Activated CD8-positive, alpha-beta memory T cell treated with anti-CD3 and anti-CD28 coated beads, Interleukin-2, amount 50 U/mL, for 48 hours (primary cell): ENCODE measurements around the gene MYO9A.
"Not testable (repeated sequence)": the region's sequence is repeated elsewhere in the genome, so short reads cannot be mapped to it uniquely, and the experiment has no call there.

Experiments used
- DNase-seq: peaks from one replicate; pipeline ENCODE4 v3.0.0-alpha.2; 2020

Gene MYO9A

DNA sequence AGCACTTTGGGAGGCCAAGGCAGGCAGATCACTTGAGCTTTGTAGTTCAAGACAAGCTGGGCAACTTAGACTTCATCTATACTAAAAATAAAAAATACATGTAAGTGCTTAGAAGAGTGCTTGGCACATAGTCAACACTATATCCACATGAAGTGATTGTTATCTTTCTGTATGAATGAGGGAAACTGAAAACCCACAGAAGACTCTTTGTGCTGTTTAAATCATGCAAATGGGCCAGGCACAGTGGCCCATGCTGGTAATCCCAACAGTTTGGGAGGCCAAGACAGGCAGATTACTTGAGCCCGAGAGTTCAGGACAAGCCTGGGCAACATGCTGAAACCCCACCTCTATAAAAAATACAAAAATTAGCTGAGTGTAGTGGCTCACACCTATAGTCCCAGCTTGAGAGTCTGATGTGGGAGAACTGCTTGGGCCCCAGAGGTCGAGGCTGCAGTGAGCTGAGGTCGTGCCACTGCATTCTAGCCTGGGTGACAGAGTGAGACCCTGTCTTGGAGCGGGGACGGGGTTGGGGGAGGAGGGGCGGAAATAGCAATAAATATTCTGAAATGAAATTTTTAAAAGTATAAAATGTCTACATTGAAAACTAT lies 177.9 kb downstream of the MYO9A start:
- no peak for DNase-seq

DNA sequence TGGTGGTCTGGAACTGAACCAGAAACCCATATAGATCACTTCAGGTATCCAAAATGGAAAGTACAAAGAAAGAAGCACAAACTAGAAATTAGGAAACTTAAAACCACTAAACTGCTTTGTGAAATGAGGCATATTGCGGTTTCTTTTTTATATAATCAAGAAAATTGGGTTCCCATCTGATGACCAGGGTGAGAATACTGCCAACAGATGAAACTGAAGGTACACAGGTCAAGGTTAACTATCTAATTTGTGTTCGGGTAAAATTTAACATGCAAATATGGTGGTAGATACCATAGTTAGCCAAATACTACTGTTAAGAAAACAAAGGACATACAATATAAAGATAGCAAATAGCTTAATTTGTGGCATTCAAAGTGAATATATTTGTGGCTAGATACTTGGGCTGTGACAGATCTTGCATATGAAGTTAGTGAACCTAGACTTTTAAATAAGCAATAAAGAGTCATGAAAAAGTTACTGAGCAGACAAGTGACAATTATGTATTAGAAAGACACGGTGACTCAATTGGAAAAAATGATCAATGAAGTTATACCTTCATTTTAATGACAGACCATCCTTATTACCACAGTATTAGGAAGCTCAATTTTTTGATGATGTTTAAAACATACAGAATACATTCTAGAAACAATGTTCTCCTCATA lies 180.2 kb downstream of the MYO9A start:
- DNase-seq, result no peak

DNA sequence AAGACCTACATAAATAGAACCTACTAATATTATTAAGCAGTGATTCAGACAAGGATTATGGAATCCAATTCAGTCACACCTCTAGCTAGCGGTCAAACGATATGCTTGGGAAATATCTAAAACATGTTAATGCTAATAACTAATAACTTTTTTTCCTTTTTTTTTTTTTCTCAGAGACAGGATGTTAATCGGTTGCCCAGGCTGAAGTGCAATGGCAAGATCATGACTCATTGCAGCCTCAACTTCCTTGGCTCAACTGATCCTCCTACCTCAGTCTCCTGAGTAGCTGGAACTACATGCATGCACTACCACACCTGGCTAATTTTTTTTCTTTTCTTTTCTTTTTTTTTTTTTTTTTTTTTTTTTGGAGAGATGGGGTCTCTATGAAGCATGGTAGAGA lies 183.5 kb downstream of the MYO9A start:
- DNase-seq, result no peak

DNA sequence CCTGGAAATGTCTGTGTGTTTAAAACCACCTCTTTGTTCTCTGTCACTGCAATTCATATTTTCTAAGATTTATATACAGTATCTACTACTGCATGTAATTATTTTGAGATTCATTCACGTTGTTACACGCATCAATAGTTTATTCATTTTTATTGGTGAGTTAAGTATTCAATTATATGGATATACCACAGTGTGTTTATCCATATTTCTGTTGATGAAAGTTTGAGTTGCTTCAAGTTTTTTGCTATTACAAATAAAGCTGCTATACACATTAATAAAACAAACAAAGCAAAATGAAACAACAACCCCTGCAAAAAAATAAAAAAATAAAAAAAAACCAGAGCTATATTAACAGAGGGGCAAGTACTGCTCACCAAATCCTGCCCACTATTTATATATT lies 185.3 kb downstream of the MYO9A start:
- DNase-seq, result no peak

GRCh38 chr15:71931261-71931660 lies 186.7 kb downstream of the MYO9A start:
- DNase-seq, result no peak

- DNase-seq, result no peak
Measured at GRCh38 chr15:71925145-71925544, 192.8 kb downstream of the MYO9A start.

DNA sequence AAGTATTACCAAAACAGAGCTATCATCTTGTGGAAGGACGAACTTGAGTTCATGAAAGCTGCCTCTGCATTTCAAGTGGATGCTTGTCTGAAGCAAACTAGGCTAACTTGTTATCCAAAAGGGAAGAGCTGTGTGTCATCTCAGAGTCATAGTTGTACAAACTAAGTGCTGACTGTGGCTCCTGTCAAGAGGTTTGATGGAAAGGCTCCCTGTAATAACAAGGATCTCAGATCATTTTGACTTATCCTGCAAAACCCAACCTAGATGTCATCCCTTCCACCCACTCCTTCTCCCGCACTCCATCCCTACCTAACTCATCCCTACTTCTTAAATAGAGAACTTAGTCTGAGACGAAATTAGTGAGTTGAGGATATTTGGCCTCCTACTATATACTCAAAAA lies 196.8 kb downstream of the MYO9A start:
- no peak for DNase-seq

DNA sequence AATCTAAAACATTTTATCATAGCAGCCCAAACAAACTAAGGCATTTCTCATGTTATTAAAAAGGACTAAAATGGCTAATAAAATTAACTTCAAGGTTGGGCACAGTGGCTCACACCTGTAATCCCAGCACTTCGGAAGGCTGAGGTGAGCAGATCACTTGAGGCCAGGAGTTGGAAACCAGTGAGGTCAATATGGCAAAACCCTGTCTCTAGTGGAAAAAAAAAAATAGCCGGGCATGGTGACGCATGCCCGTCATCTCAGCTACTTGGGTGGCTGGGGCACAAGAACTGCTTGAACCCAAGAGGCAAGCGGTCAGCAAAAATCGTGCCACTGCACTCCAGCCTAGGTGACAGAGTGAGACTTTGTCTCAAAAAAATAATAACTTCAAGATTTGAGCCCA lies 197.4 kb downstream of the MYO9A start:
- no peak for DNase-seq

GRCh38 chr15:71916834-71917233 lies 201.1 kb downstream of the MYO9A start:
- no peak for DNase-seq

DNA sequence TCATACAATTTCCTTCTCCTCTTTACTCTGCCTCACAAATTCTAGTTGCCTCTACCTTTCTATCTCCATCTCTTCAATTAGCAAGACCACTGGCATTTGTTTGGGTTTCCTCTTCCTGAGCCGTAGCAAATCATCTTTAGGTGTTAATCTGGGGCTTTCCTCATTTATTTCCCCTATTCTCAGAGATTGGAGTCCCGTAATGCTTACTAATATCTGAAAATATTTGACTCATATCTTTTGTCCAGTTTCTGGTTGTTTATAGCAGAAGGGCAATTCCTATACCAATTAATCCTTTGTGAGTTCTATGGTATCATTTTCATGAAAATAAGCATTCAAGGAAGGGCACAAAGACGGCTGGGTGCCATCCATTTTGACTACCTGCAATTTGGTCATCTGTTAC lies 203.9 kb downstream of the MYO9A start:
- no peak for DNase-seq

- no peak for DNase-seq
Measured at GRCh38 chr15:71899674-71900073, 218.3 kb downstream of the MYO9A start.

DNA sequence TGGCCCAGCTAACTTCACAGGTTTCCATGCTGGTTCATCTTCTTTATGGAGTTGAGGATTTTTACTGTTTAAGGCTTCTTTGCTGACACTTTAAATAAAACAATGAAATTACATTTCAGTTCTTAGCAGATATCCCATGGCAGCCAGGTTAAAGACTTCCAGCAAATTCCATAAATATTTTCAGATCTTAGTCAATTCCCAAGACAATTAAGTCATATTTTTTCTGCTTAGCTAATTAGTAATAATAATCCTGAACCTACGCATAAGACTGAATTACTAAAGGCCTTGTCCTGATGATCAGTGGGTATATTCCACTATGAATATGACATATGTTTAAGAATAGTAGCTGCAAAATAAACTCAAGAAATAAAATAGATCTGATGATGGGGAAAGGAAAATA lies 224.3 kb downstream of the MYO9A start:
- no peak for DNase-seq

- no peak for DNase-seq
Measured at GRCh38 chr15:71892335-71892734, 225.6 kb downstream of the MYO9A start.

- DNase-seq, result no peak
Measured at GRCh38 chr15:71891026-71891425, 226.9 kb downstream of the MYO9A start.

GRCh38 chr15:71889947-71890346 lies 228.0 kb downstream of the MYO9A start:
- DNase-seq, result no peak

- no peak for DNase-seq
Measured at GRCh38 chr15:71889385-71889784, 228.6 kb downstream of the MYO9A start.

DNA sequence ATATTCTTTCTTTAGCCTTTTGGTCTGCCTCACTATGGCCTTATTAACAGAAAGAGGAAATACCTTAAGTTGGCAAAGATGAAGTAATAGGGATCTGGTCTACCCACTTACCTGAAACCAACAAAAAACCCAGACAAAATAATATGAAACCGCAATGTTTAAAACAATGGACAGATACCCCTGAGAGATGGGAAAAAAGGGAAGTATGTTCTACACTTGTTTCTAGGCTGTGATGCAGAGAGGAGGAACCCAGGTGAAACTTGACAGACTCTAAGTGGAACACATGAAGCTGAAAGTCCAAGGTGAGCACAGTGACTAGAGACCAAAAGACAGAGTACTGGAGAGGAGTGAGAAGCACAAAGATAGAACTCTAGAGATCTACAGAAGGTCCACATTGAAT lies 229.2 kb downstream of the MYO9A start:
- DNase-seq, result no peak

- no peak for DNase-seq
Measured at GRCh38 chr15:71885390-71885789, 232.6 kb downstream of the MYO9A start.

DNA sequence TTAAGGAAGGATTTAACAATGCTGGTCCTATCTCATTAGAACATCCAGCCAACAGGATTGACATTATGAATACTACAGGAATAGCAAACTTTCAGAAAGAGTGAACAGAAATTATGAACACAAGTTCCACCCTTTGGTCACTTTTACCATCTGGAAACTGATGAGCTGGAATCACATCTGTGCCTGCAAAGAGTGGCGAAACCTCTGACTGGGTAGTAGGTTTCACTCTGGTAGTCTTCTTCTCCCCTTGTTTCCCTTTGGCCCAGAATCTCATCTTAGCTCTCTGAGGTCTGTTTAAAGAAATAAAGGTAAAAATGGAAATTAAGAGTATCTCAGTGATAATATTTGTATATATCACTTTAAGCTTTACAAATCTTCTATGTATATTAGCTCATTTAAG lies 234.5 kb downstream of the MYO9A start:
- DNase-seq, result no peak

DNA sequence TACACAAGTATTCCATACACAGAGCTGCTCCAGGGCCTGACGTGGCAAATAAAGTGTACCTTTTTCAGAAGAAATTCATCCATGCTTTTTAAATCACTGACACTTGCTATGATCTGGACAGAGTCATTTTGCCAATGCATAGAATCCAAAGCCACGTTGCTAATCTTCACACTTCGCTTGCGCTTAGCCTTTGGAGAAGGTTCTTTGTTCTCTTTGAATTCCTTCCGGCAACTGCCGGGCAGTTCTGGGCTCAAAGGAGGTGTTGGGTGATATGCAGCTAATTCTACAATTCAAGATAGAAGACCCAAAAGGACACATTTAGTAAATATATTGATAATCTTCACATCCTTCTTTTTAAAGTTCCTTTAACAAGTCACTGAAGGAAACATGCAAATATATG lies 237.7 kb downstream of the MYO9A start:
- no peak for DNase-seq

GRCh38 chr15:71874245-71874644 lies 243.7 kb downstream of the MYO9A start:
- no peak for DNase-seq

- not testable (repeated sequence) for DNase-seq
Measured at GRCh38 chr15:71858232-71858631, 259.7 kb downstream of the MYO9A start.

- DNase-seq, result no peak
Measured at GRCh38 chr15:71853543-71853942, 264.4 kb downstream of the MYO9A start.

DNA sequence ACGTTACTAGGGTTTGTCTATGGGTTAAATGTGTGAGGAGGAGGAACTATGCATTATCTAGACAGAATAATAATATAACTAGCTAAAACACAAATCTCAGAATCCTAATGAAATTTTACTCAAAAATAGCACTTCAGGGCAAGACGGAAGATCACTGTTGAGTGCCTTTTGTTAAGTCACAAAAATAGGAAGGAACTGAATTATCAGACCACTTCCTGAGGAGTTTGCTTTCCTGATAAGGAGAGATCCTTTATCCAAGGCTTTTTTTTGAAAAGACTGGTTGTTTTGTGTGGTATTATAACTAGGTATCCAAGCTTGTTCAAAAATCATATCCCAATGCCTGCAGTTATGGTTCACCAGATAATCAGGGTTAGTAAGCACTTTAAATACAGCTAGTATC lies 273.0 kb downstream of the MYO9A start:
- no peak for DNase-seq

- no peak for DNase-seq
Measured at GRCh38 chr15:71841563-71841962, 276.4 kb downstream of the MYO9A start.
